A204.1 (cell line): ENCODE data around the gene AGBL5.
"Not testable (repeated sequence)": the region's sequence is repeated elsewhere in the genome, so short reads cannot be mapped to it uniquely, and the experiment has no call there.

ENCODE experiments used
- FAIRE-seq: peaks from 2 replicates; lab custom pipeline; 2012; peaks lifted over from hg19 to GRCh38; lab: Jason Lieb, UNC

Gene AGBL5

DNA sequence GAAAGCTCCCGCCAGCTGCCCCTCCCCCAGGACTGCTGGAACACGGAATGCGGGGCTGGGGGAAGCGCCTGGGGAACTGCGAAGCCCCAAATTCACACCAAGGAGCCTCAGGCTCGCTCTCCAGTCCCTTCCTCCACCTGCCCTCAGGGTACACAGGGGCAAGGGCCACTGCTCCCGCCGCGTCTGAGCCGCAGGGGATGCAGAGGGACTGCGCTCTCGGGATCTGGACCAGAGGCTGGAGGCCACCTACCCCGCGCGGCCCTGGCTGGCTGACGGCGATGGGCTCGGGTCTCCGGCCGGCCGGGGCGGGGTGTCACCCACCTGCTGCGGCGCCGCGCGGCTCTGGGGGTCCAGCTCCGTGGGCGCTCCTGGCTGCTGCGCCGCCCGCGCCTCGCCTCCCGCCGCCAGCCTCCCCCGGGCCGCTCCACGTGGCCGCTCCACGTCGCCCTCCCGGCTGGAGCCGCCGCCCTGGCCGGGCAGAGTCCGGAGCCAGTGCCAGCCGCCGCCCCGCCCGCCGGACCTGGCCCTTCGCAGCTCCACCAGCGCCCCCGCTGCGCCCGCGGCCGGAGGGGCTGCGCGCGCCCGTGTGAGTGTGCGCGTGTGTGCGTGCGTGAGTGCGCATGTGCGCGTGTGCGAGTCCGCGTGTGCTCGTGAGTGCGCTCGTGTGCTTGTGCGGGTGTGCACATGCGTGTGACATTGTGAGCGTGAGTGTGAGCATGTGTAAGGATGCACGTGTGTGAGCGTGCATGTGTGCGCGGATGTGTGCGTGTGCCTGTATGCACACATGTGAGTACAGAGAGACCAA, 67.3 kb downstream of the AGBL5 start, which contains the start of gene CGREF1:
Gene CGREF1 (minus strand): TSS at position 604 of the 805 bp plus-strand sequence. CDS start 14,762 bp downstream, outside the sequence.
- FAIRE-seq = no peak

DNA sequence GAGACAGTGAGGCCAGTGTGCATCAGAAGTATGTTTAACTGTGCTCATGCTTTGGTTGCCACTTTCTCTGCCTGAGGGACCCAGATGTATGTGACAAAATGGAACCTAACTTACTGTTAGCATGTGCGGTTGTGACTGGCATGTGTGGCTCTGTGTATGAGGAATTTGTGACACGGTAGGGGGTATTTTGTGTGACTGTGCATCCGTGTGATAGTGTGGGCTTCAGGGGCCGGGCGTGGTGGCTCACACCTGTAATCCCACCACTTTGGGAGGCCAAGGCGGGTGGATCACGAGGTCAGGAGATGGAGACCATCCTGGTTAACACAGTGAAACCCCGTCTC, 67.8 kb downstream of the AGBL5 start:
- not testable (repeated sequence) for FAIRE-seq
